H4 (cell line): ENCODE data around the gene GSG1L. TPM values are rescaled to one million over a fixed set of nuclear protein-coding genes. Genes with fewer than 3 reads are reported as not detected.

Source experiments
- DNase-seq: peaks from one replicate; pipeline ENCODE4 v3.0.0-alpha.2; 2015; ENCODE audit warnings: low spot score
- total RNA-seq: library from RNA; depleted of rRNA; stranded (reverse); fragments of >200 nt; shearing (Covaris generic); gene quantifications from 2 replicates; pipeline ENCODE4 v1.2.3, GENCODE V29; 2014

Gene GSG1L
- total RNA-seq, 1 experiment from 2014 or later: 0.08 TPM

DNA sequence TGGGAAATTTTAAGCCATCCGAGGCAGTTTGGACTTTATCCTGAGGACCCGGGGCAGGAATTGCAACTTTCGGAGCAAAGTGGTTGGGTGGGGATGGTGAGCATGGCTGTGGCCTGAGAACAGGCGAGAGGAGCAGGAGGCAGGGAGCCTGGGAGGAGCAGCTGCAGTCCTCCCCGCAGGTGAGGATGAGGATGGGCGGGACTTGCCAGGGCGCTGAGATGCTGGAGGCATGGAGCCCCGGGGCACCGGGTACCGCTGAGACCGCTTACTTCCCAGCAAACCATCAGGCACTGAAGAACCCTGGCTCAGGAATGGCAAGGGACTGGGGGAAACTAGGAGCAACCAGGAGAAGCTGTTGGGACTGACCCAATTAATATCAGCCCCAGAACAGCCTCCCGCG lies 210.8 kb downstream of the GSG1L start:
- no peak for DNase-seq

DNA sequence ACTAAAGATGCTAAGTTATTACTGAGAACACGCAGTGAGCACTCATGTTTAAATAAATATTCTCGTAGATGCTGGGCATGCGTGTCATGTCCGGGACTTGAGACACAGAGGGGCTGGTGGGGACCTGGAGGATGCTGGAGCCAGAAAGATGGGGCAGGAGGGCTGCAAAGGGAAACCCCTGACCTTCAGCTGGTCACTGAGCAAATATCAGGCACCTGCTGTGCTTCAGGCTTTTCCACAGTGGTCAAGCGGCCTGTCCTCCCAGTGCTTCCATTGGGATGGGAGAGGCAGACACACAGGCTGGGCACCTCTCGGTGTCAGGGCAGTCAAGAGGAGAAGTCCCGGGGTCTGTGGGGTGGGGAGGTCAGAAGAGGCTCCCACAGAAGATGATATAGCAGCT lies 211.4 kb downstream of the GSG1L start:
- no peak for DNase-seq

DNA sequence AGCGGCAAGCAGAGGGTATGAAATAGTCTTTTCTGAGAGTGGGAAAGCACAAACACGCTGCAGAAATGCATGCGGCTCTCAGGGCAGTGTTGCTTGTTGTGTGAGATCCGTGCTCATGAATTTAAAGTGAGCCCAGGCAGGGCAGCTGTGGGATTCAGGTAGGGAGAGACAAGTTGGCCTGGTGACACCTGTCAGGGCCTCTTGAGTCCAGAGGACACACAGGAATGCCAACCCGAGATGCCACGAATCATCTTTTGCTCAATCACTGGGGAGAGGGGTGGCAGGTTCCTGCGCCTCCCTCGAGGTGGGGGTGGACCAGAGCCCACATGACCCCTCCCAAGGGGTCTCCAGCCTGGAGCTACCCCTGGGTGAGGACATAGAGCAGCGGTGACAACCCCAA lies 211.9 kb downstream of the GSG1L start:
- DNase-seq: no peak

DNA sequence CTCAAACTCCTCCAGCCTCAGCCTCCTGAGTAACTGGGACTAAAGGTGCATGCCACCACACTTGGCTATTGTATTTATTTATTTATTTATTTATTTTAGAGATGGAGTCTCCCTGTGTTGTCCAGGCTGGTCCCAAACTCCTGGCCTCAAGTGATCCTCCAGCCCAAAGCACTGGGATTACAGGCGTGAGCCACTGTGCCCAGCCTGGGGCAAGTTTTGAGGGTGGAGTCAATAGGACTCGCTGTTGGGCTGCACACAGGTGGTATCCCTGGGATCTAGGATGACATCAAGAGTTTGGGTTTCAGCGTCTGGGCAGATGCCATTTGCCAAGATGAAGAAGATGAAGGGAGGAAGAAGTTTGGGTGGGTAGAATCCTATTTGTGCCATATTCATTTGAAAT lies 213.9 kb downstream of the GSG1L start:
- no peak for DNase-seq

DNA sequence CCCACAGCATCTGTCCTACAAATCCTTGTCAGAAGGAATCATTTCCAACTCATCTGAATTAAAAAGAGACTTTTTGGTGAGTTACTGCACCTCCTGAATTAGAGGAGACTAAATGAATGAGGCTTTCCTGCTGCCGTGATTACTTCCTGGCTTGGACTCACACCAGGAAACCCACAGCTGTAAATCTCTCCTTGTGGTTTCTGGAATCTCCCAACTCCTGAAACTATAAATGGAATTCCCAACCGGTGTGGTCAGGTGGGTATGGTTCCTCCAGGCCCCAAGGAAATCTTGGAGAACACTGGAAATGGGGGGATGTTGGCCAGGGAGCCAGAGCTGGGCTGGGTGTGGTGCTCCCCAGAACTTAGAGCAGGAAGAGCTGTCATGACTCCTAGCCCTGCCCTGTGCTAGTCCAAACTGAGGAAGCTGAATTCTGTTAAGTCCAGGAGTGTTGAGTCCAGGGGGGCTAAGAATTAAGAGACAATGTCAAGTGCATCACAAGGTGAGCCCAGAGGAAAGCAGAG lies 216.4 kb downstream of the GSG1L start:
- DNase-seq: peak; percentile 54

DNA sequence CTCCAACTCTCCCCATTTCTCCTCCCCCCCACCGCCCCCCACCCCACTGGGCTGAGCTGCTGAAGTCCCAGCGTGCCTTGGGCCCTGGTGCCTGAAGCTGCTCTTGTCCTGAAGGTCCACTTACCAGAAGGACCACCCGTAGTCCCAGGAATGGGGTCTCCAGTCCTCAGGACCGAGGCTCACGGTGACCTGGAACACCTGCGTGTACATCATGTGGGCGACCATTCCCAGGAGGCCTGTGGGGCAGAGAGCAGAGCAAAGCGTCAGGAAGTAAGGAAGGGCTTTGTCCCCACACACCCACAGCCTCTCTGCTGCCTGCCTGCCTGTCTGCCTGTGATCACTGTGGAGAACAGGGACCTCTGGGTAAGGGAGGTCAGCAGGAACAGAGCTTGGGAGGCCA lies 218.7 kb downstream of the GSG1L start:
- no peak for DNase-seq

DNA sequence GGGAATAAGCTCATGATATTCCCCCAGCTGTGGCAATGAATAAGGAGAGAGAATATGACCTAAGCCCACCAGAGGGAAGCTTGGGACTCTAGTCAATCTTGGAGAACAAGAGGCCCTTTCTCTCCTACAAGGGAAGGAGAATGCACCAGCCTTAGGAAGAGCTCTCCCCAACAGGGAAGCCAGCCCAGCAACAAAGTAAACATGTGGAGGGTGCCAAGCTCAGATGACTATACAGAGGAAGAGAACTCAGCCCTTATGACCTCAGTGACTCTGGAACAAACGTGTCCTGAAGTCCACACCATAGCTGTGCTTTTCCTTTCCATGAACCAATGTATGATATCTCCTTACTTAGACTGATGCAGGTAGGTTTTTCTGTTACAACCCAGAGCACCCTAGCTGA lies 219.7 kb downstream of the GSG1L start:
- DNase-seq: peak; percentile 27

DNA sequence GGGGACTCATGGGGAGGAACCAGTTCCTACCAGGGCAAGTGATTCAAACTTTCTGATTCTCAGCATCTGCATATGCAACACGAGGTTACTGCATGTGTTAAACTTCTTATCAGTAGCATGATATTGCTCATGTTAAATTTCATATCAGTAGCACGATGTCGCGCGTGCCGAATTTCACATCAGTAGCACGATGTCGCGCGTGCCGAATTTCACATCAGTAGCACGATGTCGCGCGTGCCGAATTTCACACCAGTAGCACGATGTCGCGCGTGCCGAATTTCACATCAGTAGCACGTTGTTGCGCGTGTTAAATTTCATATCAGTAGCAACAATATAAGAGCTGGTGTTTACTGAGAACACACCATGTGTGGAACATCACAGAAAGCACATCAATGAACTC lies 221.6 kb downstream of the GSG1L start:
- DNase-seq: no peak

DNA sequence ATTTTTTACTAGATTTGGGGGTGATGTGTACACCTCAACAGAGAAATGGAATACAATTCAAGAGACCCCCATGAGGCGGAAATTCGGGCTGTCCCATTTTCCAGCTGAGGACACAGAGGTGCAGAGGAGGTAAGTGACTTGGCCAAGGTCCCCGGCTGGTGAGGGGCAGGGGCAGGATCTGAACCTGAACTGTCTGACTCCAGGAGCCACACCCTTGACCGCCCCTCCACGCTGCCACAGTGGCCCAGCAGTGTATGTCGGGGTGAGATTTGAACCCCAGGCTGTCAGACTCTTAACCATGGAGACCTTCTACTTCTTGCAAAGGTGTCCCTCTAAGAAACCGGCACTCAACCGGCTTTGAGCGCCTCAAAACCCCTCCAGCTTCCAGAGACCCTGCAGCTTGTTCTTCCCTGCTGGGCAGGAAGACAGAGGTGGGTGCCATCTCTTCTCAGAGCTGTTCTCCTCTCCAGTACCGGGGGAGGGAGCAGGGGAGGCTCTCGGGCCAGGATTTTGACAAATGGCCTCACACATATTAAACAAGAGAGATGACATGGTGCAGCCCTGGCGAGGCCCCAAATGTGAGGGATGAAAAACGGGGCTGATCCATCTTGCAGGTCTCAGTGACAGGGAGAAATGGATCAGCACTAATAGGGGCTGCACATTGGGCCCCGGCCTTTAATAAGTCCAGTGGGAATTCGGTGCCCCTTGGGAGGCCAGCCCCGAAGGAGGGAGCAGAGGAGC lies 222.3 kb downstream of the GSG1L start:
- DNase-seq: no peak

DNA sequence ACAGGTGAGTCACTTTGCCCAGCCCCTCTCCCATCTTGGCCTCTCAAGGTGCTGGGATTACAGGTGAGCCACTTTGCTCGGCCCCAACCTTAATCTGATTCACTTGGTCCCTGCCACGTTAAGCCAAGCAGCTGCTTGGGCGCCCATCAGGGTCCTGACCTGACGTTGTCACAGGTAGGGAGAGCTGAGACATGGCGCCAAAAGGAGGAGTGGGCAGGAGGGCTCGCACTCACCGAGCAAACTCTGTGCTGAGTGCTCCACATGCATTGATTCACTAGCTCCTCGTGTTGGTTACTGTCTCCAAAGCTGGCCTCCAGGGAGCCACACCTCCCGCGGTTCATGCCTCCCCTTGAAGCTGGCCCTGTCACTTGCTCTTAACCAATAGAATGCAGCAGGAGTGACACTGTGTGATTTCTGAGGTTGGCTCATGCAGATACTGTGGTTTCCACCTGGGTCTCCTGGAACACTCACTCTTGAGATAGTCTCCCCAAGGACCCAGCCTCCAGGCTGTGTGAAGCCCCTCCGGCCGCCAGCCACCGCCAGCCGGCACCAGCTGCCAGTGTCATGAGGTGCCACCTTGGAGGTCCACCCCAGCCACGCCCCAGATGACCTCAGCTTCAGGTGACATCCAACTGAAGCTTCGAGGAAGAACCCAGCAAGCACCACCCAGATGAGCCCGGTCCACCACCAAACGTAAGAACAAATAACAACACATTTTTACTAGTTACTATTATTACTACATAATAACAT lies 223.0 kb downstream of the GSG1L start:
- no peak for DNase-seq

DNA sequence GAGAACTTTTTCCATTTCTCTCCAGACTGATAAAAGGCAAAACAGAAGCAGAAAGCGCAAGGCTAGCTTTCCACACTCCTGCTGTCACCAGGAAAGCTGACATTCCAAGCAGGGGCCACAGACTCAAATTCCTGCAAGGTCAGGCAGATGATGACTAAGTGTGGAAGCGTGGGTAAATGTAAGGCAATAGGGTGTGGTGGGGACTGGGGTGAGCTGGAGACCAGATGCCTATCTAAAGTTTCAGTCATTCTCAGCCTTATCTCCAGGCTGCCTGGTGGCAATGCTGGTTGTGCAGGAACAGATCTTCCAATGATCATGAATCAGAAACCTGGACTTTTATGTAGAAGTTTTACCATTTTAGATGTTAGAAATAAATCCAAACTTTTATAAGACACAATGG lies 224.1 kb downstream of the GSG1L start:
- DNase-seq: no peak

DNA sequence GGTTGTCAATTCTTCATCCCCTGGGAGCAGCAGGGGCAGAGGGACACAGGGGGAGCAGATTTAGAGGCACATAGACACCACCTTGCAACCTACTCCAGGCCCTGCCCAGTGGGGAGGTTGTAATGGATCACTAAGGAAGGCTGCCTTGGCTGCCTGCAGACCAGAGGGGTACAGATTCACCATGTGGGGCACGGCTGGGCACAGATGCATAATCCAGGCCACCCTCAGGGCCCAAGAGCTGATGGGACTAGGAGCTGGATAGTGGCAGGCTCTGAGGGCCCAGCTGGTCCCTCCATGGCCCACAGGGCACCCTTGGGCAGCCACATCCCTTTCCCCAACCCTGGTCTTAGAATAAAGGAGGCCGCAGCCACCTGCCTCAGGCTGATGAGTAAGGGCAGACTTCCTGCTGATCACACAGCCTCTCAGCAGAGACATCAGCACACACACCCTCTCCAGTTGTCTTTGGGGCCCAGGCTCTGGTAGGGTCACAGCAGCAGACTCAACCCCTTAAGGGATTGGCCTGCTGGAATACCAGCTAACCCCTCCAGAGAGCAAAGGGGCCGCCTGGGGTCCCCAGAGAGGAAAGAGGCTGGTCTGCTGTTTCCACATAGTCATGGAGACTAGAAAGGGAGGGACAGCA lies 224.9 kb downstream of the GSG1L start:
- no peak for DNase-seq

DNA sequence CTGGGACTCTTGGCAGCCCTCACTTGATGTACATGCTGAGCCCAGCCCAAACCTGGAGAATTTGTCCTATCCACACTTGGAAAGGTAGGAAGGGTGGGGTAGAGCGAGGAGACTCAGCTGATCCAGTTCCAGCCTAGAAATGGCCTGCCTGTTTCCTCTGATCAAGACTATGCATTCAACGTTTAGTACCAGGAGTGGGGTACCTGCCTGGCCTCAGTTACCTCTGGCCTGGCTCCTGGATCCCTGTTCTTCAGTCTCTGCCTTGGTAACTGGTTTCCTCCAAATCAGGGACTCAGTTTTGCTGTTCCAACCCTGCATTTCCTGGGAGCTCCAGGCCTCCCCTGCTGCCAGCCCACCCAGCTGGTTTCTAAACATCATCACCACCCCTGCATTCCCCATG lies 233.5 kb downstream of the GSG1L start:
- DNase-seq: no peak

DNA sequence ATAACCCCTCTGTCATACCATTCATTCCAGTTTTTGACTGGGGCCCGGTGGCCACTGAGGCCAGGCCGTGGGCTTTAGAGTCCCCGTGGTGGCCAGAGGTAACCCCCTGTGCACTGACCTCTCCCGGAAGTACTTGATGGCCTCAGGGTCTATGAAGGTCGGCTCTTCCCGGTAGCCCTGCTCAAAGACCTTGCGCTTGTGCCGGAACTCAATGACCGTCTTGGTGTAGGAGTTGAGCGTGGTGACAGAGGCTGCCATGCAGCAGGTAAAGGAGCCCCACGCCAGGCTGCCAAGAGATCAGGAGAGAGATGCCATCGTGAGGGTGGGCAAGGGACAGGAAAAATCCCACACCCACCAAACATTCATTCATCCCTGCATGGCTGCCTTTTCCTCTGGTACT lies 234.8 kb downstream of the GSG1L start:
- no peak for DNase-seq

DNA sequence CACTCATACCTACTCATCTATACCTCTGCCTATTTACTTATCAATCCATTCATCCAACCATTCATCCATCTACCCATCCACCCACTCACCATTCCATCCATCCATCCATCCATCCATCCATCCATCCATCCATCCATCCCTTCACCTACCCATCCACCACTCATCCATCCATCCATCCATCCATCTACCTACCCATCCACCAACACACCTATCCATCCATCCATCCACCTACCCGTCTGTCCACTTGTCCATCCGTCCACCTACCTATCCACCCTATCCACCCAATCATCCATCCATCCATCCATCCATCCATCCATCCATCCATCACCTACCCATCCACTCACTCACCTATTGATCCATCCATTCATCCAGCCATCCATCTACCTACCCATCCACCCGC lies 235.7 kb downstream of the GSG1L start:
- no peak for DNase-seq

DNA sequence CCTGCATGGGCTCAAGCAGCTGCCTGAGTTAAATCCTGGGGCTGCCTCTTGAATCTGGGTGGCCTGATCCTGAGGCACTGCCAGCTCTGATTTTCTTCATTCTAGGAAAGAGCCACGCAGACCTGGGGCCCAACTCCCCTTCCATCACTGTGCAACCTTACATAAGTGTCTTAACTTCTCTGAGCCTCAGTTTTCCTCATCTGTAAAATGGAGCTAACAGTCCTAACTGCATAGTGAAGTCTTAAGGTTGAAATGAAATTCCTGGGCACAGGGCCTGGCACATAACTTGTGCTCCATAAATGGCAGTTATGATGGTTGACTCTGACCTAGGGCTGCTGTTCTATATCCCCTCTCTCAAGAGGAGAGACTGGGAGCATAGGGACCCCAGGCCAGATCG lies 236.6 kb downstream of the GSG1L start:
- DNase-seq: no peak

DNA sequence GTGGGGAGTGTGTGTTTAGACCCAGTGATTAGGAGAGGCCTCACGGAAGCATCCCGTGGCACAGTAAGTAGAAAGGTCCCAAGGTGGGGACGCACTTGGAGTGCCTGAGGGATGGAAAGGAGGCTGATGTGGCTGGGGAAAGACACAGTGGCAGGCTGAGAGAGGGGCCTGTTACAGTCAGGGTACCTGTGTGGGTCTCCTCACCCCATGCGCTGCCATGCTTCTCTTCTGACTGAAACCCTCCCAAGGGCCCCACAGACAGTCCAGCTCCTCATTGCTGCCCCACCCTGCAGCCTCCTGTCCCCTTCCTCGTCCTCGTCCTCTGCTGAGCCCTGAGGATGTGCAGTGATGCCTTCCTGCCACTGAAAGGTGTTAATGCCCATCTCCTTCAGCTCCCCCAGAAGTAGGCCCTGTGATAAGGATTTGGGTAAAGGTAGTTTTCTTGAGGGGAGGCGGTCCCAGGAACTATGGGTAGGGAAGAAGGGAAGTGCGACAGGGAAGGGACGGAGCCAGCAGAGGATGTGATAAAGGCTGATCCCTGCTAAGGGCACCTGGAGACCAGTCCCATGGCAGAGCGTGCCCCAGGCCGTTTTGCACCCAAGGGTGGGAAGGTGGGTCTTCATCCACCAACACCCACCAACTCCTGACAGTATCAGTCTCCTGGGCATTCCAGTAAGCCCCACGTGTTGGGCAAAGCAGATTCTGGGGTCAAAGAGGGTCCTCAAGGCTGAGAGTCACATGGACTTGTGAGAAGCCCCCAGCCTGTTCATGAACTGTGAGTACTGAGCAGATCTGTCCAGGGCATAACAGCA lies 237.2 kb downstream of the GSG1L start:
- no peak for DNase-seq

DNA sequence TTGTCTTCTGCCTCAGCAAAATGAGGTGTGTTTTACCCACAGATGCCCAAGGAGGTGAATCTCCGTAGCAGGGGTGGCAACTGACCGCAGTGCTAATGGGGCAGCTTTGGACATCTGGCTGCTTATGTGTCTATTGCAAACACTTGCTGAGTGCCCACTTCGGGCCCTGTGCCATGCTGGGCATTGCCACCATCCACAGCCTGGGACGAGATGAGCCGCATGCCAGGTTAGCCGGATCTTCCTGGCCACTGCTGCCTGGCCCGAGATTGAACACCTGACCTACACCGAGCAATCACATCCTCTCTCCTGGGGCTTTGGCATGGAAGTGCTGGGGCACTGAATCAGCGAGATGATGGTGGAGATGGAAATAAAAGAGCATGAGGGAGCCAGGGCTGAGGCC lies 238.7 kb downstream of the GSG1L start:
- no peak for DNase-seq

DNA sequence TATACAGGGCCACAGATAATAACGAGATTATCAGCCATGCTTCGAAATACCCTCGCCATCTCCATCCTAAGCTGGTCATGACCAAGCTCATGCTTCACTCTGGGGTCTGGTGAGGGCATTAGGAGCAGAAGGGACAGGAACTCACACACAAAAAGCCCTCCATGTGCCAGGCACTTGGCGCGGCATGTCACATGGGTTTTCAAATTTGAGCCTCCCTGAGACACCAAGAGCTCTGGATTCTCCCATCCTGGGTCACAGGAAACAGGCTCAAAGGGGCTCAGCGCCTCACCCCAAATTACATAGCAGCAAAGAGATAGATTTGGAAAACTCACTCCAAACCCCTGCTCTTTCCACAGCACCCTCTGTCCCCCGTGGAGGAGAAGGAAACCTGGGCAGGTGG lies 239.5 kb downstream of the GSG1L start:
- DNase-seq: no peak

DNA sequence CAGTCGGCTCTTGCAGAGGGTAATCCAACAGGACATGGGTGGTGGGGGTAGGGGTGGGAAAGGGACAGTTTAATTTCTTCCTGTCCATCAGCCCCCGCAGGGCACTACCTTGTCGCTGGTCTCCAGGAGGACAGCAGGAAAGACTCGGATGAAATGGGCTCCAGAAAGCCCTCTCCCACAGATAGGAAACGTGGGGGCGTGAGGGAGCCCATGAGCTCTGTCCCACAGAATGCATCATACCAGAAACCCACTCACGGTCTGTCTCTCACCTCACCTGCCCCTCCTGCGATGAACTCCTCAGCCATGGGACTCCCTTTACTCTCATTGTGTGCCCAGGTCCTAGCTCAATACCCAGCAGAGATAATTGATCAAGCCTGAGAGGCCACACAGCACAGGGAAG lies 240.1 kb downstream of the GSG1L start:
- DNase-seq: no peak

DNA sequence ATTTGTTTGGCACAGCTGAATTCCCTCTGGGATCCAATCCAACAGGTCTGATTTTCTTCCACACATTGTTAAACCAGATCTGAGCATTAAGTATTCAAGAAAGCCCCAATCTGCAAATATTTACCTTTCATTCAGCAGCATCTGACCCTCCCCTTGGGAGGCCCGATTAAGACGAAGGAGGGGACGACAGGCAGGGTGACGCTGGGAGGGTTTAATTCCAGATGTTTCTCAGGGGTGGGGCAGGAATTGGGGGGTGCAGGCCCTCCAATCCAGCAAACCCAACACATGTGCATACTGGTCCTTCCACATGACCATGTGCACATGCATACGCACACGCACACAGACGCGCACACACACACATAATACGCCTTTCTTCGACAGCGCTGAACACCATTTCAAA lies 240.5 kb downstream of the GSG1L start:
- no peak for DNase-seq

DNA sequence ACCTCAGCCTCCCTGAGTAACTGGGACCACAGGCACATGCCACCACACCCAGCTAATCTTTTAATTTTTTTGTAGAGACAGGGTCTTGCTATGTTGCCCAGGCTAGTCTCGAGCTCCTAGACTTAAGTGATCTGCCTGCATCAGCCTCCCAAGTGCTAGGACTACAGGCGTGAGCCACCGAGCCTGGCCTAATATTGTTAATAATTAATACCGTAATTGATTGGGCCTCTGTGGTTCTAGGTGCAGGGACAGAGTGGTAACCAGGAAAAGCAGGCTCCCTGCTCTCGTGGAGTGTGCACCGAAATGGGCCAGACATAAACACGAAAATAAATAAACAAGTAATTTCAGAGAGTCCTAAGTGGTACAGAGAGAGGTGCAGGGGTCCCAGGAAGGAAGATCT lies 241.0 kb downstream of the GSG1L start:
- no peak for DNase-seq
